ENCODE results near the gene AGMO. TPM values are rescaled to one million over a fixed set of nuclear protein-coding genes. Genes with fewer than 3 reads are reported as not detected.
"Not testable (repeated sequence)": the region's sequence is repeated elsewhere in the genome, so short reads cannot be mapped to it uniquely, and the experiment has no call there.

Gene AGMO
- total RNA-seq, 1 donor from 2014 or later, result 0.60 TPM

DNA sequence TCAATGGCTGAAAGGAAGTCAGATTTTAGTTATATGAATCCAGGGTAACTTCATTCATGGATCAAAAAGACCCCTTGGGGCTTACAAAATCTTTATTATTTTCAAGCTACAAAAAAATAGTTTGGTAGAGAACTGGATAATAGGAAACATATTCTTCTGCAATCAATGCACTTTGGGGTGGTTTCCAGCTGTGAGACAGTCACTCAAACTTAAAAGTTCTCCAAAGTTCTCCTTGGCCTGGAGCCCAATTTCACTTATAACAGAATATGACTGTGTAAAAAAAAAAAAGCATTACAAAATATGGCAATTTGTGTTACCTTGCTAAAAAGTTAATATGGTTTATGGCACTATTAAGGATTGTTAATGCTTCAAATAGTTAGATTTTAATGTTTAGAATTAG is 255.5 kb downstream of the AGMO start:
- no peak for DNase-seq (ENCODE audit: low spot score)
- no peaks in the 10 kb centered on the region for H3K9me3 Mint-ChIP-seq (ENCODE audit: low read depth)
- peaks cover 12% of the 10 kb centered on the region for H3K4me1 Mint-ChIP-seq (ENCODE audit: low read depth)
- TF ChIP-seq, protein P1, sequence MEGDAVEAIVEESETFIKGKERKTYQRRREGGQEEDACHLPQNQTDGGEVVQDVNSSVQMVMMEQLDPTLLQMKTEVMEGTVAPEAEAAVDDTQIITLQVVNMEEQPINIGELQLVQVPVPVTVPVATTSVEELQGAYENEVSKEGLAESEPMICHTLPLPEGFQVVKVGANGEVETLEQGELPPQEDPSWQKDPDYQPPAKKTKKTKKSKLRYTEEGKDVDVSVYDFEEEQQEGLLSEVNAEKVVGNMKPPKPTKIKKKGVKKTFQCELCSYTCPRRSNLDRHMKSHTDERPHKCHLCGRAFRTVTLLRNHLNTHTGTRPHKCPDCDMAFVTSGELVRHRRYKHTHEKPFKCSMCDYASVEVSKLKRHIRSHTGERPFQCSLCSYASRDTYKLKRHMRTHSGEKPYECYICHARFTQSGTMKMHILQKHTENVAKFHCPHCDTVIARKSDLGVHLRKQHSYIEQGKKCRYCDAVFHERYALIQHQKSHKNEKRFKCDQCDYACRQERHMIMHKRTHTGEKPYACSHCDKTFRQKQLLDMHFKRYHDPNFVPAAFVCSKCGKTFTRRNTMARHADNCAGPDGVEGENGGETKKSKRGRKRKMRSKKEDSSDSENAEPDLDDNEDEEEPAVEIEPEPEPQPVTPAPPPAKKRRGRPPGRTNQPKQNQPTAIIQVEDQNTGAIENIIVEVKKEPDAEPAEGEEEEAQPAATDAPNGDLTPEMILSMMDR (IDR thresholded peaks at IDR 0.05), result no peak
- H3K36me3 Mint-ChIP-seq (ENCODE audit: low read depth), result no peaks in the 10 kb centered on the region
- no peaks in the 10 kb centered on the region for H3K27me3 Mint-ChIP-seq (ENCODE audit: low read depth)
- H3K27ac Mint-ChIP-seq (ENCODE audit: unreplicated experiment), result no peak overlapping the region
- H3K4me3 Mint-ChIP-seq (ENCODE audit: unreplicated experiment), result no peak overlapping the region

DNA sequence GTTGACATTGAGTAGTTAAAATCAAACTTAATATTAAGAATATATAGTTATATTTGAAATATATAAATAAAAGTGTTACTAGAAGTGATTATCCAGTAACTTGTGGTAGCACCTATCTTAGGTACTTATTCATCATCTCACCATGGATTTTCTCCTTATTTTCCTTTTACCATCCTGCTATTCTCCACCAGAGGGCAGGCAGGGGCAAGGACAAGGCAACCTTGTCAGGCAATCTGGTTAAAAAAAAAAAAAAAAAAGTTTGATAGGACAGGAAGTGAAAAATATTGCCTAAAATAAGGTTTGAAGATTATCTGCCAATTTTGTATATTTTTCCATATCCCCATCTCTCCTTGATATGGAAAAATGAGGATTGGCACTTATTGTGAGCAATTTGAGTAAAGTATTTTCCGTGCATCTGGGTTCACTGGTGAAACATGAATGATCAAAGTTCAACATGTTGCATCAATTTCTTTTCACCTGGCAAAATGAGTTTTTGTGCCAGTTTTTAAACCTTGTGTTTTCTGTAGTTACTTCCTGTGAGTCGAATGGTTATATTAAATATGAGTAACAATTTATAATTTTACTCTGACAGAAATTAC is 256.7 kb downstream of the AGMO start:
- TF ChIP-seq, protein P1 (IDR thresholded peaks at IDR 0.05), result peak; percentile 91
- no peak overlapping the region for H3K27ac Mint-ChIP-seq (ENCODE audit: unreplicated experiment)
- no peaks in the 10 kb centered on the region for H3K27me3 Mint-ChIP-seq (ENCODE audit: low read depth)
- H3K36me3 Mint-ChIP-seq (ENCODE audit: low read depth), result no peaks in the 10 kb centered on the region
- H3K4me1 Mint-ChIP-seq (ENCODE audit: low read depth), result peaks cover 12% of the 10 kb centered on the region
- no peaks in the 10 kb centered on the region for H3K9me3 Mint-ChIP-seq (ENCODE audit: low read depth)
- no peak overlapping the region for H3K4me3 Mint-ChIP-seq (ENCODE audit: unreplicated experiment)
- no peak for DNase-seq (ENCODE audit: low spot score)

DNA sequence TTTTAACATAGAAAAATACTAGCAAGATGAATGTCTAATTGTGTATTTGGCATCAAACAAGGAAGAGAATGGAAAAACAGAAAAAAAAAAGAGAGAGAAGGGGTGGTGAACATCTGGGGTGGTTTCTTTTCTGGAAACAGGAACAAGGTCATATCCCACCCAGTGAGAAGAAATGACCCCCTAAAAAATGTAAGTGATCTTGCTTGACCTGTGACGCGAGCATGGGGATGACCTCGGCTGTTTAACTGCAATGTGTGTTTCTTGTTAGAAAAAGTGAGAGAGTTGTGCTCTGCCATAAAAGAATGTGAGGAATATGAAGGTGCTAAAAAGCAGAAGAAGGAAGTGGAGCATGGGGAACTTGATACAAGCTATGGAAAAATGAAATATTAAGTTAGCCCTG is 258.5 kb downstream of the AGMO start:
- H3K27ac Mint-ChIP-seq (ENCODE audit: unreplicated experiment), result no peak overlapping the region

DNA sequence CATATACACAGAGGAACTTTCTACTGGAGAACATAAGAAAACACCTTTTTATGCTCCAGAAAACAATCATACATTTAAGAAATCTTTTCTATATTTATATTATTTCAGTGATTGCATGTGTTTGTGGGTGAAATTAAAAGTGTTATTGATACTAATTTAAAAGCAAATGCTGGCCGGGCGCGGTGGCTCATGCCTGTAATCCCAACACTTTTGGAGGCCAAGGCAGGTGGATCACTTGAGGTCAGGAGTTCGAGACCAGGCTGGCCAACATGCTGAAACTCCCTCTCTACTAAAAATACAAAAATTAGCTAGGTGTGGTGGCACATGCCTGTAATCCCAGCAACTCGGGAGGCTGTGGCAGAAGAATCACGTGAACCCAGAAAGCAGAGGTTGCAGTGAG is 260.8 kb downstream of the AGMO start:
- not testable (repeated sequence) for DNase-seq (ENCODE audit: low spot score); H3K36me3 Mint-ChIP-seq (ENCODE audit: low read depth); H3K4me1 Mint-ChIP-seq (ENCODE audit: low read depth); H3K27ac Mint-ChIP-seq (ENCODE audit: unreplicated experiment); H3K9me3 Mint-ChIP-seq (ENCODE audit: low read depth); H3K4me3 Mint-ChIP-seq (ENCODE audit: unreplicated experiment); H3K27me3 Mint-ChIP-seq (ENCODE audit: low read depth)

More for the DNA sequence above, 258.5 kb downstream of the AGMO start:
- H3K4me3 Mint-ChIP-seq (ENCODE audit: unreplicated experiment), result no peak overlapping the region
- H3K27me3 Mint-ChIP-seq (ENCODE audit: low read depth), result no peaks in the 10 kb centered on the region
- TF ChIP-seq, protein P1 (IDR thresholded peaks at IDR 0.05), result no peak
- H3K36me3 Mint-ChIP-seq (ENCODE audit: low read depth), result no peaks in the 10 kb centered on the region
- DNase-seq (ENCODE audit: low spot score), result no peak
- H3K4me1 Mint-ChIP-seq (ENCODE audit: low read depth), result peaks cover 5% of the 10 kb centered on the region
- no peaks in the 10 kb centered on the region for H3K9me3 Mint-ChIP-seq (ENCODE audit: low read depth)

DNA sequence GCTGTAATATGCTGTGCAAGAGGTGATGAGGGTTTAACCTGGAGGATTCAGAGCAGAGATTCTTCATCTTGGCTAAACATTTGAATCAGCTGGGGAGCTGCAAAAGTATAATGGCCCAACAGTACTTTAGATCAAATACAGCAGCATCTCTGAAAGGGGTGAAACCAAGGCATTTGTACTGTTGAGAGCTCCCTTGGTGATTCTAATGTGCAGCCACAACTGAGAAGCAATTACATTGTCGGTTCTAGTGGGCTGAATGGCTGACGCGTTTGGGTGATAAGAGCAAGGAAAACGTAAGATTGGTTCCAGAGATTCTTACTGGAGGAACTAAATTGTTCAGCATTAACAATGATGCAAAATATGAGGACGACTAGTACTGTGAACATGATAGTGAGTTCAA is 269.7 kb downstream of the AGMO start:
- Mint-ChIP-seq H3K4me1 (ENCODE audit: low read depth) (no peaks in the 10 kb centered on the region), H3K27ac (ENCODE audit: unreplicated experiment) (no peak overlapping the region)

More for the DNA sequence above, 269.7 kb downstream of the AGMO start:
- no peak for DNase-seq (ENCODE audit: low spot score)
- H3K4me3 Mint-ChIP-seq (ENCODE audit: unreplicated experiment), result no peak overlapping the region
- no peaks in the 10 kb centered on the region for H3K27me3 Mint-ChIP-seq (ENCODE audit: low read depth)
- TF ChIP-seq, protein P1 (IDR thresholded peaks at IDR 0.05), result no peak
- no peaks in the 10 kb centered on the region for H3K9me3 Mint-ChIP-seq (ENCODE audit: low read depth)
- H3K36me3 Mint-ChIP-seq (ENCODE audit: low read depth), result no peaks in the 10 kb centered on the region

Measured in chondrocyte (in vitro differentiated cells).